H1 (cell line): ENCODE measurements around the gene SLC17A5. TPM values are rescaled to one million over a fixed set of nuclear protein-coding genes. Genes with fewer than 3 reads are reported as not detected.

Experiments used
- BCL11A ChIP-seq, 2 experiments: IDR thresholded peaks; one replicate each; pipeline ENCODE4 v1.6.1; 2011; ENCODE audit warnings: low read depth in 2 of 2, low read length in 2 of 2, mild to moderate bottlenecking in 2 of 2
- CEBPB ChIP-seq: IDR thresholded peaks from 2 replicates; pipeline ENCODE4 v1.6.1; 2012; ENCODE audit warnings: low read depth, low read length
- MAFK ChIP-seq: IDR thresholded peaks from 2 replicates; pipeline ENCODE4 v1.6.1; 2012; ENCODE audit warnings: low read depth, mild to moderate bottlenecking, improper control_type of control experiment, low read length
- RBBP5 ChIP-seq: IDR thresholded peaks from 2 replicates; pipeline ENCODE4 v1.7.1; 2012; ENCODE audit warnings: low read depth, mild to moderate bottlenecking, inconsistent platforms, low read length, moderate library complexity, borderline replicate concordance
- RXRA ChIP-seq: IDR thresholded peaks from 2 replicates; pipeline ENCODE4 v1.6.1; 2011; ENCODE audit warnings: low read depth, mild to moderate bottlenecking, low read length, moderate library complexity; ENCODE audit not compliant: insufficient read depth
- SUZ12 ChIP-seq: fragments of 200-600 bp; sonication (generic); IDR thresholded peaks from 2 replicates; pipeline ENCODE4 v1.6.1; 2012; ENCODE audit warnings: mild to moderate bottlenecking, inconsistent platforms, low read length, moderate library complexity, mixed read lengths
- polyA plus RNA-seq, 7 experiments: library from polyadenylated mRNA; depleted of rRNA in 3 of 7; stranded (reverse) in 5 of 7; unstranded in 2 of 7; fragments of >200 nt in 5 of 7; fragments of 200-250 nt in 2 of 7; gene quantifications; 1 replicate in 5 of 7; 2 replicates in 1 of 7; 4 replicates in 1 of 7; pipeline versions ENCODE4 v1.2.1 to v1.2.3, GENCODE V29; 2011 to 2013; ENCODE audit warnings: missing spikeins in 2 of 7, mixed read lengths in 2 of 7
- total RNA-seq: library from RNA; stranded (reverse); fragmentation: NEBNext Ultra II Directional; extraction: Animal tissue kit (Norgen Biotek cat#: 25700); gene quantifications from 2 replicates; pipeline ENCODE4 v1.2.1, GENCODE V29; 2021
- TF ChIP-seq, protein P1 (sequence below): fragments of 300-600 bp; sonication (generic); IDR thresholded peaks from 2 replicates; pipeline ENCODE4 v1.7.1; 2012; ENCODE audit warnings: low read length, moderate library complexity, mild to moderate bottlenecking, inconsistent platforms; ENCODE audit not compliant: insufficient replicate concordance

SLC17A5 gene
- total and polyA plus RNA-seq, 2 of the 8 experiments (the other 6 are each of a cell fraction or from before 2014, with no cell fraction given), result 11.0 to 11.9 TPM

DNA sequence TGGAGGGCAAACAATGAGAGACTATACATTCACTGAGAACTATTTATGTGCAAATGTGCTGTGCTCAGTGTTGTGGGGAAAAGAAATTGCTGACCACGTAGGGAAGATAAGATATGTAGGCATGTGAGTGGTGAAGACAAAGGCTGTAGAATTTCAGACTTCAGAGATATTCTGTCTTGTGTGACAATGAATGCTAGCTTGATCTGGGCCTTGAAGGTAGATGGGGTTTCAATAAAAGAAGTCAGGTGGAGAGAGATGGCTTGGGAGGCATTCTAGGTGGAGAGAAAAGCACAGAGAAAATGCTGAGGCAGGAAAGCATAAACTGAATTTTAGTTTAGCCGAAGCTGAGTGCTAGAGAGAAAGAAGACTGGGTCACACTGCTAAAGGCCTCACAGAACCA lies 76.1 kb downstream of the SLC17A5 start (continued):
- TF ChIP-seq, protein P1, sequence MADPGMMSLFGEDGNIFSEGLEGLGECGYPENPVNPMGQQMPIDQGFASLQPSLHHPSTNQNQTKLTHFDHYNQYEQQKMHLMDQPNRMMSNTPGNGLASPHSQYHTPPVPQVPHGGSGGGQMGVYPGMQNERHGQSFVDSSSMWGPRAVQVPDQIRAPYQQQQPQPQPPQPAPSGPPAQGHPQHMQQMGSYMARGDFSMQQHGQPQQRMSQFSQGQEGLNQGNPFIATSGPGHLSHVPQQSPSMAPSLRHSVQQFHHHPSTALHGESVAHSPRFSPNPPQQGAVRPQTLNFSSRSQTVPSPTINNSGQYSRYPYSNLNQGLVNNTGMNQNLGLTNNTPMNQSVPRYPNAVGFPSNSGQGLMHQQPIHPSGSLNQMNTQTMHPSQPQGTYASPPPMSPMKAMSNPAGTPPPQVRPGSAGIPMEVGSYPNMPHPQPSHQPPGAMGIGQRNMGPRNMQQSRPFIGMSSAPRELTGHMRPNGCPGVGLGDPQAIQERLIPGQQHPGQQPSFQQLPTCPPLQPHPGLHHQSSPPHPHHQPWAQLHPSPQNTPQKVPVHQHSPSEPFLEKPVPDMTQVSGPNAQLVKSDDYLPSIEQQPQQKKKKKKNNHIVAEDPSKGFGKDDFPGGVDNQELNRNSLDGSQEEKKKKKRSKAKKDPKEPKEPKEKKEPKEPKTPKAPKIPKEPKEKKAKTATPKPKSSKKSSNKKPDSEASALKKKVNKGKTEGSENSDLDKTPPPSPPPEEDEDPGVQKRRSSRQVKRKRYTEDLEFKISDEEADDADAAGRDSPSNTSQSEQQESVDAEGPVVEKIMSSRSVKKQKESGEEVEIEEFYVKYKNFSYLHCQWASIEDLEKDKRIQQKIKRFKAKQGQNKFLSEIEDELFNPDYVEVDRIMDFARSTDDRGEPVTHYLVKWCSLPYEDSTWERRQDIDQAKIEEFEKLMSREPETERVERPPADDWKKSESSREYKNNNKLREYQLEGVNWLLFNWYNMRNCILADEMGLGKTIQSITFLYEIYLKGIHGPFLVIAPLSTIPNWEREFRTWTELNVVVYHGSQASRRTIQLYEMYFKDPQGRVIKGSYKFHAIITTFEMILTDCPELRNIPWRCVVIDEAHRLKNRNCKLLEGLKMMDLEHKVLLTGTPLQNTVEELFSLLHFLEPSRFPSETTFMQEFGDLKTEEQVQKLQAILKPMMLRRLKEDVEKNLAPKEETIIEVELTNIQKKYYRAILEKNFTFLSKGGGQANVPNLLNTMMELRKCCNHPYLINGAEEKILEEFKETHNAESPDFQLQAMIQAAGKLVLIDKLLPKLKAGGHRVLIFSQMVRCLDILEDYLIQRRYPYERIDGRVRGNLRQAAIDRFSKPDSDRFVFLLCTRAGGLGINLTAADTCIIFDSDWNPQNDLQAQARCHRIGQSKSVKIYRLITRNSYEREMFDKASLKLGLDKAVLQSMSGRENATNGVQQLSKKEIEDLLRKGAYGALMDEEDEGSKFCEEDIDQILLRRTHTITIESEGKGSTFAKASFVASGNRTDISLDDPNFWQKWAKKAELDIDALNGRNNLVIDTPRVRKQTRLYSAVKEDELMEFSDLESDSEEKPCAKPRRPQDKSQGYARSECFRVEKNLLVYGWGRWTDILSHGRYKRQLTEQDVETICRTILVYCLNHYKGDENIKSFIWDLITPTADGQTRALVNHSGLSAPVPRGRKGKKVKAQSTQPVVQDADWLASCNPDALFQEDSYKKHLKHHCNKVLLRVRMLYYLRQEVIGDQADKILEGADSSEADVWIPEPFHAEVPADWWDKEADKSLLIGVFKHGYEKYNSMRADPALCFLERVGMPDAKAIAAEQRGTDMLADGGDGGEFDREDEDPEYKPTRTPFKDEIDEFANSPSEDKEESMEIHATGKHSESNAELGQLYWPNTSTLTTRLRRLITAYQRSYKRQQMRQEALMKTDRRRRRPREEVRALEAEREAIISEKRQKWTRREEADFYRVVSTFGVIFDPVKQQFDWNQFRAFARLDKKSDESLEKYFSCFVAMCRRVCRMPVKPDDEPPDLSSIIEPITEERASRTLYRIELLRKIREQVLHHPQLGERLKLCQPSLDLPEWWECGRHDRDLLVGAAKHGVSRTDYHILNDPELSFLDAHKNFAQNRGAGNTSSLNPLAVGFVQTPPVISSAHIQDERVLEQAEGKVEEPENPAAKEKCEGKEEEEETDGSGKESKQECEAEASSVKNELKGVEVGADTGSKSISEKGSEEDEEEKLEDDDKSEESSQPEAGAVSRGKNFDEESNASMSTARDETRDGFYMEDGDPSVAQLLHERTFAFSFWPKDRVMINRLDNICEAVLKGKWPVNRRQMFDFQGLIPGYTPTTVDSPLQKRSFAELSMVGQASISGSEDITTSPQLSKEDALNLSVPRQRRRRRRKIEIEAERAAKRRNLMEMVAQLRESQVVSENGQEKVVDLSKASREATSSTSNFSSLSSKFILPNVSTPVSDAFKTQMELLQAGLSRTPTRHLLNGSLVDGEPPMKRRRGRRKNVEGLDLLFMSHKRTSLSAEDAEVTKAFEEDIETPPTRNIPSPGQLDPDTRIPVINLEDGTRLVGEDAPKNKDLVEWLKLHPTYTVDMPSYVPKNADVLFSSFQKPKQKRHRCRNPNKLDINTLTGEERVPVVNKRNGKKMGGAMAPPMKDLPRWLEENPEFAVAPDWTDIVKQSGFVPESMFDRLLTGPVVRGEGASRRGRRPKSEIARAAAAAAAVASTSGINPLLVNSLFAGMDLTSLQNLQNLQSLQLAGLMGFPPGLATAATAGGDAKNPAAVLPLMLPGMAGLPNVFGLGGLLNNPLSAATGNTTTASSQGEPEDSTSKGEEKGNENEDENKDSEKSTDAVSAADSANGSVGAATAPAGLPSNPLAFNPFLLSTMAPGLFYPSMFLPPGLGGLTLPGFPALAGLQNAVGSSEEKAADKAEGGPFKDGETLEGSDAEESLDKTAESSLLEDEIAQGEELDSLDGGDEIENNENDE, result no peak
- no peak for TF ChIP-seq CEBPB
- TF ChIP-seq RXRA, result no peak
- no peak for TF ChIP-seq SUZ12
- no peak for TF ChIP-seq RBBP5
- TF ChIP-seq MAFK, result 0 out of 2 replicates have a peak, but pooled peaks have one; percentile 3
- TF ChIP-seq BCL11A (IDR thresholded peaks at IDR 0.05; ENCODE audit: low read depth in 2 of 2, low read length in 2 of 2), result no peak
